Measurements from ENCODE around the gene DAB1.

The DAB1 gene

GRCh38 chr1:57418971-57419370 is 4.9 kb downstream of the DAB1 start:
- H3K9ac ChIP-seq (ENCODE audit: low read length) = no peak overlapping the region
- H3K27me3 ChIP-seq (ENCODE audit: low read length) = no peaks in the 10 kb centered on the region
- no peak overlapping the region for H3K4me2 ChIP-seq (ENCODE audit: low read depth, low read length, poor library complexity, severe bottlenecking)

GRCh38 chr1:57411262-57411661 is 12.6 kb downstream of the DAB1 start:
- Histone ChIP-seq H2AFZ (ENCODE audit: low read depth, low read length, severe bottlenecking) (no peak overlapping the region), H3K9me2 (replicated peaks; ENCODE audit: insufficient read depth, low read length) (no peaks in the 10 kb centered on the region)
- no peak for TF ChIP-seq EZH2phosphoT487 (conservative IDR thresholded peaks at IDR 0.05; ENCODE audit: low read length)
- TF ChIP-seq CTCF (IDR thresholded peaks at IDR 0.05; ENCODE audit: insufficient read depth, low read length, poor library complexity, severe bottlenecking) = no peak

More at GRCh38 chr1:57418971-57419370, 4.9 kb downstream of the DAB1 start:
- Histone ChIP-seq H3K36me3 (ENCODE audit: low read length) (no peaks in the 10 kb centered on the region), H4K20me1 (ENCODE audit: low read depth, low read length) (no peaks in the 10 kb centered on the region), H3K9me2 (replicated peaks; ENCODE audit: insufficient read depth, low read length) (no peaks in the 10 kb centered on the region), H2AFZ (ENCODE audit: low read depth, low read length, severe bottlenecking) (no peak overlapping the region), H3K4me3 (ENCODE audit: insufficient read depth, low read length, poor library complexity, severe bottlenecking) (no peak overlapping the region), H3F3A (ENCODE audit: insufficient read depth) (no peaks in the 10 kb centered on the region), H3K27ac (ENCODE audit: low read depth, low read length) (no peak overlapping the region), H3K79me2 (ENCODE audit: insufficient read depth, low read length) (no peaks in the 10 kb centered on the region), H3K9me3 (ENCODE audit: insufficient read depth, low read length) (no peaks in the 10 kb centered on the region)
- TF ChIP-seq CTCF (IDR thresholded peaks at IDR 0.05; ENCODE audit: insufficient read depth, low read length, poor library complexity, severe bottlenecking) (no peak), EZH2phosphoT487 (conservative IDR thresholded peaks at IDR 0.05; ENCODE audit: low read length) (no peak)

GRCh38 chr1:57410508-57410907 is 13.4 kb downstream of the DAB1 start:
- Histone ChIP-seq H3K27ac (ENCODE audit: low read depth, low read length) (no peak overlapping the region), H3K79me2 (ENCODE audit: insufficient read depth, low read length) (no peaks in the 10 kb centered on the region), H3F3A (ENCODE audit: insufficient read depth) (no peaks in the 10 kb centered on the region), H4K20me1 (ENCODE audit: low read depth, low read length) (no peaks in the 10 kb centered on the region), H3K27me3 (ENCODE audit: low read length) (no peaks in the 10 kb centered on the region), H2AFZ (ENCODE audit: low read depth, low read length, severe bottlenecking) (no peak overlapping the region), H3K36me3 (ENCODE audit: low read length) (no peaks in the 10 kb centered on the region), H3K4me2 (ENCODE audit: low read depth, low read length, poor library complexity, severe bottlenecking) (no peak overlapping the region), H3K9me3 (ENCODE audit: insufficient read depth, low read length) (no peaks in the 10 kb centered on the region), H3K9ac (ENCODE audit: low read length) (no peak overlapping the region), H3K4me3 (ENCODE audit: insufficient read depth, low read length, poor library complexity, severe bottlenecking) (no peak overlapping the region), H3K9me2 (replicated peaks; ENCODE audit: insufficient read depth, low read length) (no peaks in the 10 kb centered on the region)
- TF ChIP-seq CTCF (IDR thresholded peaks at IDR 0.05; ENCODE audit: insufficient read depth, low read length, poor library complexity, severe bottlenecking) (no peak), EZH2phosphoT487 (conservative IDR thresholded peaks at IDR 0.05; ENCODE audit: low read length) (no peak)

More at GRCh38 chr1:57411262-57411661, 12.6 kb downstream of the DAB1 start:
- Histone ChIP-seq H3K9ac (ENCODE audit: low read length) (no peak overlapping the region), H3K9me3 (ENCODE audit: insufficient read depth, low read length) (no peaks in the 10 kb centered on the region), H3K36me3 (ENCODE audit: low read length) (no peaks in the 10 kb centered on the region), H4K20me1 (ENCODE audit: low read depth, low read length) (no peaks in the 10 kb centered on the region), H3K4me3 (ENCODE audit: insufficient read depth, low read length, poor library complexity, severe bottlenecking) (no peak overlapping the region), H3K4me2 (ENCODE audit: low read depth, low read length, poor library complexity, severe bottlenecking) (no peak overlapping the region), H3K79me2 (ENCODE audit: insufficient read depth, low read length) (no peaks in the 10 kb centered on the region), H3K27ac (ENCODE audit: low read depth, low read length) (no peak overlapping the region), H3K27me3 (ENCODE audit: low read length) (no peaks in the 10 kb centered on the region), H3F3A (ENCODE audit: insufficient read depth) (no peaks in the 10 kb centered on the region)
